MM.1S (cell line): ENCODE results near the gene USP5.

Experiments
- EZH2 ChIP-seq: fragments of 300-600 bp; sonication (generic); optimal IDR thresholded peaks from 2 replicates; pipeline ENCODE3; 2017; ENCODE audit warnings: low read depth, mild to moderate bottlenecking, antibody characterized with exemption, low read length, mixed read lengths
- EZH2phosphoT487 ChIP-seq: fragments of 300-600 bp; sonication (generic); IDR thresholded peaks from 2 replicates; pipeline ENCODE4 v1.6.1; 2018; ENCODE audit warnings: antibody characterized with exemption, low read length
- TF ChIP-seq, protein P1 (sequence below): fragments of 300-600 bp; sonication (generic); IDR thresholded peaks from 2 replicates; pipeline ENCODE4 v1.5.1; 2016; ENCODE audit warnings: antibody characterized with exemption, low read length, mixed read lengths

DNA sequence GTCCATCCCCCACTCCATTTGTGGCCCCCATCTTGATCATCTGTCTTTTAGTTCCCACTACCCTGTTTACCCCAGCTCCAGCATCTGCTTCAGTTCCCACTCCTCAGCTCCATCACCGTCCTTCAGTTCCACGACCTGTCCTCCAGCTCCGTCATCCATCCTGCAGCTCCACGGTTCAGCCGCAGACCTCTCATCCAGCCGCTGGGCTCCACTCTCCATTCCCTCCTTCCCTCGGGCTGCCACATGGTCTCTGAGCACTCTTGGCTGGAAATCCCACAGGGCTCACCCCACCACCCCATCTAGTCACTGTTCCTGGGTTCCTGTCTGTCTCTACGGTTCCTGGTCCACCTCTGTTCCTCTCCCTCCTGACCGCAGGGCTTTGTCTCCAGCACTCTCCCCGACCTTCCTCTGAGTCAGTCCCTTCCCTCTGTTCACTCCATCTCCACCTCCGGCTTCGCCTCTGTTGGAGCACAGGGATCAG is 27.0 kb upstream of the USP5 start:
- TF ChIP-seq, protein P1, sequence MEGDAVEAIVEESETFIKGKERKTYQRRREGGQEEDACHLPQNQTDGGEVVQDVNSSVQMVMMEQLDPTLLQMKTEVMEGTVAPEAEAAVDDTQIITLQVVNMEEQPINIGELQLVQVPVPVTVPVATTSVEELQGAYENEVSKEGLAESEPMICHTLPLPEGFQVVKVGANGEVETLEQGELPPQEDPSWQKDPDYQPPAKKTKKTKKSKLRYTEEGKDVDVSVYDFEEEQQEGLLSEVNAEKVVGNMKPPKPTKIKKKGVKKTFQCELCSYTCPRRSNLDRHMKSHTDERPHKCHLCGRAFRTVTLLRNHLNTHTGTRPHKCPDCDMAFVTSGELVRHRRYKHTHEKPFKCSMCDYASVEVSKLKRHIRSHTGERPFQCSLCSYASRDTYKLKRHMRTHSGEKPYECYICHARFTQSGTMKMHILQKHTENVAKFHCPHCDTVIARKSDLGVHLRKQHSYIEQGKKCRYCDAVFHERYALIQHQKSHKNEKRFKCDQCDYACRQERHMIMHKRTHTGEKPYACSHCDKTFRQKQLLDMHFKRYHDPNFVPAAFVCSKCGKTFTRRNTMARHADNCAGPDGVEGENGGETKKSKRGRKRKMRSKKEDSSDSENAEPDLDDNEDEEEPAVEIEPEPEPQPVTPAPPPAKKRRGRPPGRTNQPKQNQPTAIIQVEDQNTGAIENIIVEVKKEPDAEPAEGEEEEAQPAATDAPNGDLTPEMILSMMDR, result no peak
- TF ChIP-seq EZH2phosphoT487, result no peak; the same call in 1 of the 2 replicates
- no peak for TF ChIP-seq EZH2
